Panc1 (cell line): ENCODE results near the gene PCBP2.

Experiments
- POLR2AphosphoS5 ChIP-seq: IDR thresholded peaks from 2 replicates; pipeline ENCODE4 v1.6.1; 2012; ENCODE audit warnings: mild to moderate bottlenecking, low read depth, low read length, moderate library complexity
- REST ChIP-seq, 2 experiments: IDR thresholded peaks; 2 replicates each; pipeline ENCODE4 v1.6.1; 2011 to 2012; ENCODE audit warnings: low read depth in 2 of 2, control low read depth in 1 of 2, low read length in 1 of 2, mild to moderate bottlenecking in 1 of 2, moderate library complexity in 1 of 2; ENCODE audit not compliant: insufficient read depth in 1 of 2
- SIN3A ChIP-seq: IDR thresholded peaks from 2 replicates; pipeline ENCODE4 v1.6.1; 2012; ENCODE audit warnings: low read depth, mild to moderate bottlenecking, low read length, moderate library complexity, borderline replicate concordance; ENCODE audit not compliant: insufficient read depth
- TCF7L2 ChIP-seq: IDR thresholded peaks from 2 replicates; pipeline ENCODE4 v1.6.1; 2011; ENCODE audit warnings: mild to moderate bottlenecking, low read depth, low read length, inconsistent platforms
- TF ChIP-seq, protein P1 (sequence below): fragments of 450-650 bp; IDR thresholded peaks from 2 replicates; pipeline ENCODE4 v1.5.1; 2017; ENCODE audit warnings: mild to moderate bottlenecking

DNA sequence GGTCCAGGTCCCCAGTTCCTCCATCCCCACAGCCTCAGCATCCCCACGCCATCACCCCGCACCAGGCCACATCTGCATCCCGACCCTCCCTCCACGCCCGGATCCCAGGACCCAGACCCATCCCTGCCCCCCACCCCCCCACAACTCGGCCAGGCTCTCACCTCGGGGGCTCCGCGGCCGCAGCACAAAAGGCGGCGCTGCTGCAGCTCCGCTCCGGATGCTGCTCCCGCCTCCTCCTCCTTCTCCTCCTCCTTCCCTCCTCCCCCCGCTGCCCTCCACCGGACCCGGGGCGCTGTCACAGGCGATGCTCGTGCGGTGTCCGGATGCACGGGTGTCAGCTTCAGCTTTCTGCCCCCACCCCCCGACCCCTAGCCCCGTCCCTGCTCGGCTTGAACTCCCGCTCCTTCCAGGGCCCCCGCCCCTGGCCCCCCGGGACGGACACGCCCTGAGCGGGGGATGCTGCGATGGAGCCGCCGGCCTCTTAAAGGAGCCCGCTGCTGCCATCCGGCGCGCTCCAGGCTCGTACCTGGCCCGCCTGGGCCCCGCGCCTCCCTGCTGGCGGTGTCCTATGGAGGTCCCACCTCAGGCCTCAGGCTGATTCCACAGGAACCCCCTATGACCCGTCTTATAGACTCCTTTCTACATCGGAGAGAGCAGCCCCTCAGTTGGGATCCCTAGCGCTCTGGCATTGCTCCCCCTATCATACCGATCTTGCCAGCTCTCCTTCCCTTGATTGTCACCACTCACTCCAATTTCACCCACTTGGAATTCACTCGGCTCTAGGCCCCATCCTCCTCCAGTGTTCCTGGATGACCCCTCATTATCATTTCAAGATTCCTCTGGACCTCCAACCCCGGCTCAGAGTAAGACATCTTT, 47.6 kb downstream of the PCBP2 start, which contains the start of gene MAP3K12:
- TF ChIP-seq POLR2AphosphoS5 (0 out of 2 replicates have a peak, but pooled peaks have one; percentile 15), REST (IDR thresholded peaks at IDR 0.05; ENCODE audit: insufficient read depth in 1 of 2, low read depth in 2 of 2, low read length in 1 of 2) (no peak), SIN3A (peak; percentile 47; the same call in 1 of the 2 replicates), TCF7L2 (no peak)
- TF ChIP-seq, protein P1, sequence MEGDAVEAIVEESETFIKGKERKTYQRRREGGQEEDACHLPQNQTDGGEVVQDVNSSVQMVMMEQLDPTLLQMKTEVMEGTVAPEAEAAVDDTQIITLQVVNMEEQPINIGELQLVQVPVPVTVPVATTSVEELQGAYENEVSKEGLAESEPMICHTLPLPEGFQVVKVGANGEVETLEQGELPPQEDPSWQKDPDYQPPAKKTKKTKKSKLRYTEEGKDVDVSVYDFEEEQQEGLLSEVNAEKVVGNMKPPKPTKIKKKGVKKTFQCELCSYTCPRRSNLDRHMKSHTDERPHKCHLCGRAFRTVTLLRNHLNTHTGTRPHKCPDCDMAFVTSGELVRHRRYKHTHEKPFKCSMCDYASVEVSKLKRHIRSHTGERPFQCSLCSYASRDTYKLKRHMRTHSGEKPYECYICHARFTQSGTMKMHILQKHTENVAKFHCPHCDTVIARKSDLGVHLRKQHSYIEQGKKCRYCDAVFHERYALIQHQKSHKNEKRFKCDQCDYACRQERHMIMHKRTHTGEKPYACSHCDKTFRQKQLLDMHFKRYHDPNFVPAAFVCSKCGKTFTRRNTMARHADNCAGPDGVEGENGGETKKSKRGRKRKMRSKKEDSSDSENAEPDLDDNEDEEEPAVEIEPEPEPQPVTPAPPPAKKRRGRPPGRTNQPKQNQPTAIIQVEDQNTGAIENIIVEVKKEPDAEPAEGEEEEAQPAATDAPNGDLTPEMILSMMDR: no peak; the same call in 1 of the 2 replicates
